HG02885 (cell line): Measurements from ENCODE around the gene CIART.

Source experiments
- ATAC-seq: cut with Tn5 transposase; IDR thresholded peaks from one replicate; pipeline ENCODE4 v1.9.1; 2021; ENCODE audit warnings: mild to moderate bottlenecking; ENCODE audit not compliant: unreplicated experiment, poor library complexity

The CIART gene

GRCh38 chr1:150259758-150260669 lies 22.3 kb upstream of the CIART start:
- no peak for ATAC-seq

DNA sequence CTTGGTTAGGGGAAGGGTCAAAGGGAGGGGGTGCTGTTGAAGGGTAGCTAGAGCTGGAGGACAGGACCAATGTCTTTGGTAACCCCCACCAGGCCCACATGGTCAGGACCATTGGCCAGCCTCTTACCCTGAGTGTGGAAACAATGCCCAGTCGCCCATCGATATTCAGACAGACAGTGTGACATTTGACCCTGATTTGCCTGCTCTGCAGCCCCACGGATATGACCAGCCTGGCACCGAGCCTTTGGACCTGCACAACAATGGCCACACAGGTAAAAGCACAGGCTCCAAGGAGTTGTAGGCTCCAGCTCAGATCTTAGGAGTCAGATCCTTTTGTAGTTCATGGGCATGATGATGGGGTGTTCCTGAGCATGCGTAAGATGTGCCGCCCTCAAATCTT lies 21.0 kb upstream of the CIART start:
- ATAC-seq = no peak

DNA sequence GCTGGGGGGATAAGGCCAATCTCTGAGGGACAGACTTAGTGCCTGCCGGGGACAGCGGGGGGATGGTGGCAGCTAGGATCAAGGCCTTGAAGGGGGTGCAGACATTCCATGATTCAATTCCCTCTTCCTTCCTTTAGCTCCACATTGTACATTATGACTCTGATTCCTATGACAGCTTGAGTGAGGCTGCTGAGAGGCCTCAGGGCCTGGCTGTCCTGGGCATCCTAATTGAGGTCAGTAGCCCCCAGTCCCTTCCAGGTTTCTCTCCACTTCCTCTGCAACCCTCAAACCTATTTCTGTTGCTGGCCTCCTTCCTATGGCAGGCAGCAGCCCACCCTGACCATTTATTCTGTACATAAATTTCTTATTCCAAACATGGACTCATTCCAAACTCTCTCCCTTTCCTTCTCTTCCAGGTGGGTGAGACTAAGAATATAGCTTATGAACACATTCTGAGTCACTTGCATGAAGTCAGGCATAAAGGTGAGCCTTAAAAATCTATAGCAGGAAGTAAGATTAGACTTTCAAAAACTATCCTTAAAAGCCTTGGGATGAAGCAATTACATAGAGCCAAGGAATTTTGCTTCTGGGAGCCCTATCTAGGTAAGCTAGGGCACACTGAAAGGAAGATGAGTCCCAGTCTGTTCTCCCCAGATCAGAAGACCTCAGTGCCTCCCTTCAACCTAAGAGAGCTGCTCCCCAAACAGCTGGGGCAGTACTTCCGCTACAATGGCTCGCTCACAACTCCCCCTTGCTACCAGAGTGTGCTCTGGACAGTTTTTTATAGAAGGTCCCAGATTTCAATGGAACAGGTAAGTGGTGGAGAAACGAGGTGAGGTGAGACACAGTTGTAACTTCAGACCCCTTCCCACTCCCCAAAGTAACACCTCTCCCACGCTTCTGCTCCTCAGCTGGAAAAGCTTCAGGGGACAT lies 19.7 kb upstream of the CIART start:
- ATAC-seq = no peak

- no peak for ATAC-seq
These were observed 18.8 kb upstream of the CIART start for GRCh38 chr1:150263549-150263948.

- ATAC-seq = no peak
These were observed 14.5 kb upstream of the CIART start for GRCh38 chr1:150267896-150268295.

DNA sequence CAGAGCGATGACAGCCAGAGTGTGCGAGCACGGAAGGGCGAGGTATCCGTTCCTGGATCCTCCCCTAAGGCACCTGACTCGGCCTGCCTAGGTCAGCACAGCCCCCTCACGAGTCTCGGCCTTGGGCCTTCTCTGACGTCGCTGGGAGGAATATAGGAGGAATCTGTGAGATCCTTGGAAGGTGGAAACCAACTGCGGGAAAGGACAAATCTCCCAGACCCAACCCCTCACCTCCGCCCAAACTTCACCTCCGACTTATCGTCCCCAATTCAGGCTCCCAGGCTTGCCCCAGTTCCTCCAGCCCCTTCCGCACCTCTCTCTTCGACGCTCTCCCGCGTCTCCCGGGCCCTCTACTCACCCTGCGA lies 14.0 kb upstream of the CIART start:
- ATAC-seq = no peak

DNA sequence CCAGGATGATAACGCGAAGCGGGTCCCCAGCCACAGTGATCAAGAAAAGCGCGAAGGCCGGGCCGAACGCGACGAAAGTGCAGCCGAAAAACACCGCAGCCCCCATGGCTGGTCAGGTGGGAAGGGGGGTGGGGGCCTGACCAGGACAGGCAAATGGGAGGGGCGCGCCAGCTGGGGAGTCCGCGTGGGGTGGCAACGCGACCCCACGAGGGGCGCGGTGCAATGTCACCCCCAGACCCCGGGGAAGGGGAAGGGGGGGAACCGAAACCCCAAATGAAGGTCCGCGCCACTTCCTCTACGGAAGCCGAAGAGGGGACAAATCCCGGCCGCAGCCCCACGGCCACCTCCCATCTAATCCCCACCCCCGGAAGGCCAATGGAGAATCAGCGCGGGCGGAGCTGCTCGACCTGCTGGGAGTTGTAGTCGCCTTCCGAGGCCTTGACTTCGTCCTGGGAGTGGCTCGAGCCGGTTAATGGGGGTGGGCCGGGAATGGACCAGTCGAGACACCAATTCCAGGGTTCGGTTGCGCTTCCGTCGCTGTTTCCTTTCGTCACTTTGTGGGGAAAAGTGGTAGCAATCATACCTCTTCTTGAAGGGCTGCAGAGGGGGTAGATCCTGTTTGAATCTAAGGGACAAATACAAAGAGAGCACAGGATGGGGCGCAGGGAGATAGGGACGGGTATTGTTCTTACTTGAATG lies 13.5 kb upstream of the CIART start, which contains the start of gene APH1A:
TSS of gene APH1A (minus strand) at position 312 of the 699 bp plus-strand sequence. CDS start at position 106, 206 bp downstream.
- peak; percentile 96 for ATAC-seq

GRCh38 chr1:150269451-150269850 lies 12.9 kb upstream of the CIART start:
- ATAC-seq = no peak

DNA sequence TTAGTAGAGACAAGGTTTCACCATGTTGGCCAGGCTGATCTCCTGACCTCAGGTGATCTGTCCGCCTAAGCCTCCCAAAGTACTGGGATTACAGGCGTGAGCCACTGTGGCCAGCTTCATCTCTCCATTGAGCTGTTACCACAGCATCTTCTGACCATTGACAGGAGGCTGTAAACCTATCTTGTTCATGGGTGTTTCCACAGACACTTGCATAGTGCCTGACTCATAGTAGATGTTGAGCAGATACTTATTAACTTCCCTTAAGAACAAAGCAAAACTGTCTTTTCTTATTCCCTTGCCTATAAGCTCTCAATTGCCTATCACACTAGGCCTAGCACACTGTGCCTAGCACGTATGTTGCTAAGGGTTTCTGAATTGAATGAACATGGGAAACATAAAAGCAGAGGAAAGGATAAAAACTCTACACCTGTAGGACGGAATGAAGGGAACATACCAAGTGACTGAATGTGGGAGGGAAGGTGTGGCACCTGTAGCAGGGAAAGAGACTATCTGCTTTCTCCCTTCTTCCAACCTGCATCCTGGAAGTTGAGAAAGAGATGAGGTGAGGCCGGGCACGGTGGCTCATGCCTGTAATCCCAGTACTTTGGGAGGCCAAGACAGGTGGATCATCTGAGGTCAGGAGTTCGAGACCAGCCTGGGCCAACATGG lies 10.9 kb upstream of the CIART start:
- ATAC-seq = no peak

- ATAC-seq = no peak
These were observed 9.0 kb upstream of the CIART start for GRCh38 chr1:150273311-150273710.

- no peak for ATAC-seq
These were observed 2.1 kb upstream of the CIART start for GRCh38 chr1:150280138-150280707.

- no peak for ATAC-seq
These were observed 1.1 kb upstream of the CIART start for GRCh38 chr1:150281221-150281757.

DNA sequence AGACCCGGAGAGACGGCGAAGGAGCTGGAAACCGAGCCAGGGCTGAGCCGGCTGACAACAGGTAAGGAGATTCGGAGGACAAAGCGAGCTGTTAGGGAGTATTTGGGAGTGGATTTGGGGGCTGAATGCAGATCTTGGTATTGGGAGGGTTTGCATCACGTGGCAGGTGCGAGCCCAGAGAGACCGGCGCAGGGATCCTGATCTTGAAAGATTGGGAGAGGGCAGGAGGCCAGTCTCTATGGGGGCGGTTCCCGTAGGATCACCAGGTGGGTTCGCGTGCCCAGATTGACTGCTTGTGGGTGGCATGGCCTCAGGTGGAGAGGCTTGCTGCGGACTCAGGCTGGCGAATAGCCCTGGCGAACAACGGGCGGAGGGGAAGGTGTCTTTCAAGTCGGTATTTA lies 204 bp downstream of the CIART start:
- ATAC-seq = no peak

GRCh38 chr1:150283260-150283659 lies 906 bp downstream of the CIART start:
- ATAC-seq = no peak

- no peak for ATAC-seq
These were observed 6.0 kb downstream of the CIART start for GRCh38 chr1:150288382-150288781.

DNA sequence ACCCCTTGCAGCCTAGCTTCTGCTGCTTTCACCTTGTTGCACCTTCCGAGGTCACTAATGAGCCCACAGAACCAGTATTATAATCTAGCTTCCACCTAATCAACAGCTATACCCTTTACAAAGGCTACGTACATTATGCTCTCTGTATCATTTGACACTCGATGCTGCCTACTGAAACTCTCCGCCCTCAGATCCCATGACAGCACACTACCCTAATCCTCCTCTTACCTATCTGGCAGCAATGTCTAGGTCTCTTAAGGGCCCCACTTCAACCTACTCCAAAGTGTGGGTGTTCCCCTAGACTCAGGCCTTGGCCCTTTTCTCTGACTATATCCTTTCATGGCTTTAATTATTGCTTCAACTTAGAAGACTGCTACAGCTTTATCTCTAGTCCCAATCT lies 6.5 kb downstream of the CIART start:
- ATAC-seq = no peak

- ATAC-seq = peak; percentile 98
These were observed 11.3 kb downstream of the CIART start, which contains the start of gene MRPS21 for GRCh38 chr1:150293433-150294253. TSS of gene MRPS21 (plus strand) at chr1:150293861. CDS start at chr1:150294367, 506 bp downstream.

DNA sequence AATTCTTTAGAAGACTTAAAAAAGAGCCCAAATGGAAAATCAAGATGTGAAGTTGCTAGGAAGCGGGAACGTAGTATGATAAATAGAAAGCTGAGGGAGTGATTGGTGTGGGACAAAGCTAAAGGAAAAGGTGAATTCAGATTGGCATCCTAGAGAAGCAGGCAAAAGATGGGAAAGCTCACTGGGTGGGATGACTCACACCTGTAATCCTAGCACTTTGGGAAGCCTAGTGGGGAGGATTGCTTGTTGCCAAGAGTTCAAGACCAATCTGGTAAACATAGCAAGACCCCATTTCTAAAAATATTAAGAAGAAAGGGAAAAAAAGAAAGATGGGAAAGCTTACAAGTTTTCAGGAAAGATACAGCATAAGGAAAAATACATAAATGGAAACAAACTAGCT lies 13.1 kb downstream of the CIART start:
- no peak for ATAC-seq
